ENCODE data around the gene SULF2. TPM values are rescaled to one million over a fixed set of nuclear protein-coding genes. Genes with fewer than 3 reads are reported as not detected.
"Not testable (repeated sequence)": the region's sequence is repeated elsewhere in the genome, so short reads cannot be mapped to it uniquely, and the experiment has no call there.

The SULF2 gene
- 1.7 TPM for polyA plus RNA-seq

DNA sequence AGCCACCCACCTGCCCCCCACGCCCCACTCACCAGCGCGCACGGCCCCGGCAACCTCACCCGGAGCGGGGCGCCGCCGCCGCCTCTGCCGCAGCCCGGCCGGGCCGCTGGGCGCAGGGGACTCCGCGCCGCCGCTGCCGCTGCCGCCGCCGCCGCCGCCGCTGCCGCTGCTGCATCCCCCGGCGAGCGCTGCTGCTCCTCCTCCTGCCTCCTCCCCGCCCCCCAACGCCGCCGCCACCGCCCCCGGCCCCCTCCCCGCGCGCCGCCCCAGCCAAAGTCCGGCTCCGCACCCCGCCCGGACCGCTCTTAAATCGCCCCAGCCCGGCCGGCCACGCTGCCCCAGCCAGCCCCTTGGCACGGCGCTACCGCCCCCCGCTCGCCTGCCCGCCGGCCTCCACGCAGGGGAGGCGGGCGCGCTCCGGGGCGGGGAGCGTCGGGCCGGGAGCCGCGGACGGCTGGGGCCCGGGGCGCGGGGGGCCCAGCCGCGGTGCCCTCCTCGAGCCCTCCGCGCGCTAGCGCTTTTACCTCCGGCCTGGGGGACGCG lies at the start of gene SULF2:
Gene SULF2 (minus strand): TSS at position 171 of the 543 bp plus-strand sequence. CDS start 28,118 bp downstream, outside the sequence.
- Mint-ChIP-seq H3K4me1 (peaks cover 4 to 25% (median 15%) of the 10 kb centered on the region in 3 donors), H3K9me3 (no peaks in the 10 kb centered on the region), H3K27ac (peak within 1 kb of the TSS in 1 of 3 donors; percentile 41), H3K36me3 (peaks cover 2% of the 10 kb centered on the region), H3K4me3 (peak within 1 kb of the TSS; percentile 82 to 96 (median 91)), H3K27me3 (peaks cover 32% of the 10 kb centered on the region)

DNA sequence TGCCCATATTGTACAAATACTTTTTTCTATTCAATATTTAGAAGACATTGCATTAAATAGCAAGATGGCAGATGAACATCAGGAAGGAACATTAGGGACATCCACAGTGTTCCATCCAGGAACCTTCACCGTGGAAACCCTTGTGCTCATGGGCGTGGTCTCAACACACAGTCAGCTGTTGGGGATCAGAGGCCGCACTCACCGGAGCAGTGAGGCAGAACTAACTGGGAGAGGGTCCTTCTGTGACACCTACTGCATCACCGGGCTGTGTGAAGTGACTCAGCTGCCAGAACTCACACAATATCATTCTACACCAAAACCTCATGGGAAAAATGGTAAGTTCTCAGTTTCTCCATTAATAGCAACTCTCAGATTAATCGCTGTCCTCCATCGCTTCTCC lies 46.4 kb upstream of the SULF2 start:
- not testable (repeated sequence) for H3K27ac Mint-ChIP-seq, H3K36me3 Mint-ChIP-seq, H3K27me3 Mint-ChIP-seq, H3K4me1 Mint-ChIP-seq, H3K9me3 Mint-ChIP-seq, H3K4me3 Mint-ChIP-seq

DNA sequence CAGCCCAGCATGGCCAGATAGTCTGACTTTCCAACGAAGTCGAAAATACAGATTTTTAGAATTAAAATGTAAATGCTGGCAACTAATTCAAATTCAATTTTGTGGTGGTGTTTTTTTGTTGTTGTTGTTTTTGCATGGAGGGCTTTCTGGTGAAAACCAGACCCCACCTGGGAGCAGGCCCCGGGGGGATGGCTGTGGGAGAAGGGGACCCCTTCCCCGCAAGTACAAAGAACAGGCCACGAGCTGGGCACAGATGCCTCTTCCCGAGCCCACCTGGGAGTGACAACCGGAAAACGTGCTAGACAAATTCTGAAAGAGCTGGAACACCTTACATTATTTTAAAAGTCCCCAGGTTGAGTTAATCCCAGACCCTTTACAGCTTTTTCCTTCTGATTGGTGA lies 41.4 kb upstream of the SULF2 start:
- not testable (repeated sequence) for H3K36me3 Mint-ChIP-seq, H3K9me3 Mint-ChIP-seq, H3K27ac Mint-ChIP-seq, H3K4me3 Mint-ChIP-seq
- Mint-ChIP-seq H3K4me1 (peaks cover 0 to 10% (median 8%) of the 10 kb centered on the region in 3 donors), H3K27me3 (peaks cover 10% of the 10 kb centered on the region)

DNA sequence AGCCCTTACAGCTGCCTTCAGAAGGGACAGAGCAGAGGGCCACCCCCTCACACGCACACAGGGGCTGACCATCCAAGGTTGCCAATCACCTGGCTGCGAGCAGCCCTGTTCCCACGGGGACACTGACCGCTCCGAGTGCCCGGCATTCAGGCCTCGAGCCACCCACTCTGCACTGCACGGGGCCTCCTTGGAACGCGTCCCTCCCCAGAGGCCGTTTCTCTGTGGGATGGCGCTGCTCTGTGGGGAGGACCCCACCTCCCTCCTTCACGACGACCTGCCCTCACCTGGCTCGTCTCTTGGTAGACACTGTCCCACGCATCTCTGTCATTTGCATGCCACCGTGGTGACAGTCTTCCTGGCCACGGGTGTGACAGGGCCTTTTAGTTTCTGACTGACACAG lies 40.7 kb upstream of the SULF2 start:
- peak overlapping the region in 1 of 3 donors; percentile 86 for H3K27ac Mint-ChIP-seq
- H3K4me1 Mint-ChIP-seq: peaks cover 0 to 10% (median 8%) of the 10 kb centered on the region in 3 donors
- not testable (repeated sequence) for H3K4me3 Mint-ChIP-seq, H3K9me3 Mint-ChIP-seq, H3K36me3 Mint-ChIP-seq
- H3K27me3 Mint-ChIP-seq: peaks cover 13% of the 10 kb centered on the region

DNA sequence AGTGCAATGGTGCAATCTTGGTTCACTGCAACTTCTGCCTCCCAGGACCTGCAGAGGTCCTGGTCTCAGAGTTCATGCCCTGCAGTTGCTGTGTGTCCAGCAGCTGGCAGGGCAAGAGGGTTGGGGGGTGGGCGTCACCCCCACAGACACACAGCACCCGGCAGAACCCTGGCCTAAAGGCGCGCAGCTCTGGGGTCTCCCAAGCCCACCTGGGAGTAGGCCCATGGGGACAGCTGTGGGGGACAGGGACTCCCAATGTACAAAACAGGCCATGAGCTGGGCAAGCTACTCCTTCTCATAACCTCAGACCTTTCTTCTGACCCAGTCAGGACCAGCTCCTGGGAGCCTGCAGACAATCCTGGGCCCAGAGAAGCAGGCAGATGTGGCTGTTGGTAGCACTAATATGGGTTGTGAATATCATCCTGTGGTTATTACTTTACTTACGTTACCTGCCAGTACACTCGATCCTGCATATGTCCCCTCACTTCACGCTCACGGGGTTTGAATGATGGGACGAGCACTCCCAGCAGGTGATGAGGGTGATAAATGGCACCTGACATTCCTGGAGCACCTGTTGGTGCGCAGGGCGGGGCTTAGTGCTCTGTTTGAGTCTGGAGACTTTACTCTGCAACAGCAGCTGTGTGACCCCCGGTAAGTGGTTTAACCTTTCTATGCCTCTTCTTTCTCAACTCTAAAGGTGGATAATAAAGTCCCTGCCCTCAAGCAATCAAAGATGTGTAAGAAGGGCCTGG lies 39.9 kb upstream of the SULF2 start:
- Mint-ChIP-seq H3K4me1 (peaks cover 5 to 10% (median 8%) of the 10 kb centered on the region in 3 donors), H3K4me3 (no peak overlapping the region), H3K9me3 (no peaks in the 10 kb centered on the region), H3K27me3 (peaks cover 18% of the 10 kb centered on the region), H3K27ac (peak overlapping the region in 1 of 3 donors; percentile 86), H3K36me3 (no peaks in the 10 kb centered on the region)

DNA sequence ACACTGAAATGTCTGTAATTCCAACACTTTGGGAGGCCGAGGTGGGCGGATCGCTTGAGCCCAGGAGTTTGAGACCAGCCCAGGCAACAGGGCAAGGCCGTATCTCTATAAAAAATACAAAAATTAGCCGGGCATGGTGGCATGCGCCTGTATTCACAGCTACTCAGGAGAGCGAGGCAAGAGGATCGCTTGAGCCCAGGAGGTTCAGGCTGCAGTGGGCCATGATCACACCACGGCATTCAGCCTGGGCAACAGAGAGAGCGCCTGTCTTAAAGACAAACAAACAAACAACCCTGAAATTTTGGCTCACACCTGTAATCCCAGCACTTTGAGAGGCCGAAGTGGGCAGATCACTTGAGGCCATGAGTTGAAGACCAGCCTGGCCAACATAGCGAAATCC lies 38.7 kb upstream of the SULF2 start:
- not testable (repeated sequence) for H3K9me3 Mint-ChIP-seq, H3K27ac Mint-ChIP-seq, H3K36me3 Mint-ChIP-seq, H3K4me3 Mint-ChIP-seq
- Mint-ChIP-seq H3K27me3 (peaks cover 19% of the 10 kb centered on the region), H3K4me1 (peaks cover 5 to 10% (median 8%) of the 10 kb centered on the region in 3 donors)

DNA sequence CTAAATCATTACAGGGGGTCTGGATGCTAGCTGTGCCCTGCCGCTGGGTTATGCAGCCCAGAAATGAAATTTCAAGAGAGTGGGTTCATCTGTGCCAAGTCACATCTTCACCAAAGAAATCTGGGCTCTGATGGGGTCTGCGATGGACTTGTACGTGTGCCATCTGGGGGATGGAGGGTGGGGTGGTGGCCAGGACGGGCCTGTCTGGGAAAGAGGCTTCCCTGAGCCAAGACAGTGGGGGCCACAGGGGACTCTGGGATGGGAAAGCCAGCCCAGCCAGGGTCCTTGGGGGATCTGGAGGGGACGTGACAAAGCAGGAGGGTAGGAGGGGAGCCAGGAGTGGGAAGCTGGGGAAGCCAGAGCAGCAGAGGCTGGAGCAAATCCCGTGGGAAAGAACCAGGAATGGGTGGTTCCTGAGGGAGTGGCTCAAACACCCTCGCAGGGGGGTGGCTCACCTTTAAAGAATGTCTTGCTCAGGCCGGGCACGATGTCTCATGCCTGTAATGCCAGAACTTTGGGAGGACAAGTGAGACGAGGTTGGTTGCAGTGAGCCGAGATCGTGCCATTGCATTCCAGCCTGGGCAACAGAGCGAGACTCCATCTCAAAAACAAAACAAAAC lies 36.3 kb upstream of the SULF2 start:
- no peaks in the 10 kb centered on the region for H3K9me3 Mint-ChIP-seq
- no peaks in the 10 kb centered on the region for H3K36me3 Mint-ChIP-seq
- peaks cover 24% of the 10 kb centered on the region for H3K27me3 Mint-ChIP-seq
- no peak overlapping the region for H3K4me3 Mint-ChIP-seq
- H3K27ac Mint-ChIP-seq: no peak overlapping the region
- H3K4me1 Mint-ChIP-seq: peaks cover 5 to 12% (median 8%) of the 10 kb centered on the region in 3 donors

DNA sequence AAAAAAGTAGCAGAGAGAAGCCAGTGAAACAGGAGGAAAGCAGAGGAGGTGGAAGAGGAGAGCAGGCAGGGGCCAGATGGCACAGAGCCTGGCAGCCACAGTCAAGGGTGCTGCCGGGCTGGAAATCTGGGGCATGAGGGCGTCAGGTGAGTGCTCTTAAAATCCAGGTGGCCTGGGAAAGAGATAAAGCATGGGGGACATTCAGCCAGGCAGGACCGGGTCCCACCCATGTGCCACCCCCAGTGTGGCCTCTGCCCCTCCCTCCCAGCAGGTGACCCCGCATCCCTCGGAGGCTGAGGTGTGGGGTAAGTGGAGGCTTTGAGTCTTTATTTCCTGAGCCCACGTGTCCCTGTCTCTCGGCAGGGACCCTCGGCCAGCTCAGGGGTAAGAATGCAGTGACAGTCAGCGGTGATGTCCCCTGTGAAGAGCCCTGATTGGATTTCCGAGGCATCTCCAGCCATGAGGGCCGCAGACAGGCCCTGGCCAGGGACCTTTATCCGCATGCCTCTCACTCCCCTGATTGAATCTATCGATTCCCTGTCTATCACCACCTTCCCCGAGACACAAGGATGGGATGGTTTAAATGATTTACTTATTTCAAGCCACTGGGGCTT lies 33.8 kb upstream of the SULF2 start:
- Mint-ChIP-seq H3K4me1 (peaks cover 5 to 11% (median 8%) of the 10 kb centered on the region in 3 donors), H3K27ac (no peak overlapping the region), H3K27me3 (peaks cover 23% of the 10 kb centered on the region)

DNA sequence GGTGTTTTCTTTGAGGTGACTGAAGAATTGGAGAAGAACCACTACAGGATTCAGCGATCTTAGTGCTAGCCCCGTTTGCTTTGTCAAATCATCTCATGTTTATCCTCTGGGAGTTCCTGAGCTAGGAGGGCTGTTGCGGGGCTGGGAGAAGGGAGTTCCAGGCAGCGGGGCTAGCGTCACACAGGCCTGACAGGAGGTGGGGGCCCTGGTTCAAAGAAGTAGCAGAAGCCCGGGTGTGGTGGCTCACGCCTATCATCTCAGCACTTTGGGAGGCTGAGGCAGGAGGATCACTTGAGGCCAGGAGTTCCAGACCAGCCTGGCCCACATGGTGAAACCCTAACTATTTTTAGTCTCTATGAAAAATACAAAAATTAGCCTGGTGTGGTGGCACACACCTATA lies 33.2 kb upstream of the SULF2 start:
- Mint-ChIP-seq H3K27ac (no peak overlapping the region), H3K4me1 (peaks cover 5 to 11% (median 9%) of the 10 kb centered on the region in 3 donors), H3K9me3 (no peaks in the 10 kb centered on the region), H3K36me3 (peaks cover 3% of the 10 kb centered on the region), H3K27me3 (peaks cover 22% of the 10 kb centered on the region), H3K4me3 (no peak overlapping the region)

More for the DNA sequence above, 33.8 kb upstream of the SULF2 start:
- Mint-ChIP-seq H3K36me3 (peaks cover 1% of the 10 kb centered on the region), H3K9me3 (no peaks in the 10 kb centered on the region), H3K4me3 (no peak overlapping the region)

DNA sequence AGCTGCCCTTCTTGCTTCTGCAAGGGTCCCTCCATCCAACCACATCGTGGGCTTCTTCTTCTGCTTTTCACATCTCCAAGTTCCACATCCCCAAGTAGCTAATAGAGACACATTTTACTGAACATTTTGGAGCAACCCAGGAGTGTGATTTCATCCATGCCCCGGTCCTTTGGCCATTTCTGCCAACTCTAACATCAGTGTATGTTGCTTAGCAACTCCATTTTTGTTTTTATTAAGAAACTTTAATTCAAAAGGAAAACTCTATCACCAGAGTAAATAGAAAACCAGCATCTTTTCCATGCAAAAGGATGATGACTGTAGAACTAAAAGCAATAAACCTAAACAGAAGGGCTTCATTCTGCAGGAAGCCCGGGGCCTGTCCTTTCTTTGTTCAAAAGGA lies 32.7 kb upstream of the SULF2 start:
- peaks cover 20% of the 10 kb centered on the region for H3K27me3 Mint-ChIP-seq

DNA sequence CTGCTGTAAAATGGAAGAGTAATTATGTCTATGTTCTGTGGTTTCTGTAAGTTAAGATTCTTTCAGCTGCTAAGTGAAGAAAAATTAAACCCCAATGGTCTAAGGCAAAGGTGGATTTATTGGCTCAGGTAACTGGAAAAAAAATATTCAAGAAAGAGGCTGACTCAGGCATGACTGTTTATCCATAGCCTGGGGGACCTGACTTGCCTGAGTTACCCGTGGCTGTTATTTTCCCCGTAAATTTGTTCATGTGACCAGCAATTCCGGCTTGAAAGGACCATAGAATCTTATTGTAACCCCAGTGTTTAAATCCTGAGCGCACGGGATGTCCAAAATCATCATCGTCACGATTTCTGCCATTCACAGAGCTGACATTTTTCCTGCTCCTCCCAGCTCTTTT lies 32.3 kb upstream of the SULF2 start:
- H3K9me3 Mint-ChIP-seq: no peaks in the 10 kb centered on the region
- peaks cover 5 to 11% (median 6%) of the 10 kb centered on the region in 3 donors for H3K4me1 Mint-ChIP-seq
- H3K4me3 Mint-ChIP-seq: no peak overlapping the region
- H3K27ac Mint-ChIP-seq: no peak overlapping the region
- peaks cover 3% of the 10 kb centered on the region for H3K36me3 Mint-ChIP-seq
- H3K27me3 Mint-ChIP-seq: peaks cover 20% of the 10 kb centered on the region

More for the DNA sequence above, 32.7 kb upstream of the SULF2 start:
- H3K27ac Mint-ChIP-seq: no peak overlapping the region
- peaks cover 5 to 11% (median 9%) of the 10 kb centered on the region in 3 donors for H3K4me1 Mint-ChIP-seq
- peaks cover 3% of the 10 kb centered on the region for H3K36me3 Mint-ChIP-seq
- H3K9me3 Mint-ChIP-seq: no peaks in the 10 kb centered on the region
- H3K4me3 Mint-ChIP-seq: no peak overlapping the region

DNA sequence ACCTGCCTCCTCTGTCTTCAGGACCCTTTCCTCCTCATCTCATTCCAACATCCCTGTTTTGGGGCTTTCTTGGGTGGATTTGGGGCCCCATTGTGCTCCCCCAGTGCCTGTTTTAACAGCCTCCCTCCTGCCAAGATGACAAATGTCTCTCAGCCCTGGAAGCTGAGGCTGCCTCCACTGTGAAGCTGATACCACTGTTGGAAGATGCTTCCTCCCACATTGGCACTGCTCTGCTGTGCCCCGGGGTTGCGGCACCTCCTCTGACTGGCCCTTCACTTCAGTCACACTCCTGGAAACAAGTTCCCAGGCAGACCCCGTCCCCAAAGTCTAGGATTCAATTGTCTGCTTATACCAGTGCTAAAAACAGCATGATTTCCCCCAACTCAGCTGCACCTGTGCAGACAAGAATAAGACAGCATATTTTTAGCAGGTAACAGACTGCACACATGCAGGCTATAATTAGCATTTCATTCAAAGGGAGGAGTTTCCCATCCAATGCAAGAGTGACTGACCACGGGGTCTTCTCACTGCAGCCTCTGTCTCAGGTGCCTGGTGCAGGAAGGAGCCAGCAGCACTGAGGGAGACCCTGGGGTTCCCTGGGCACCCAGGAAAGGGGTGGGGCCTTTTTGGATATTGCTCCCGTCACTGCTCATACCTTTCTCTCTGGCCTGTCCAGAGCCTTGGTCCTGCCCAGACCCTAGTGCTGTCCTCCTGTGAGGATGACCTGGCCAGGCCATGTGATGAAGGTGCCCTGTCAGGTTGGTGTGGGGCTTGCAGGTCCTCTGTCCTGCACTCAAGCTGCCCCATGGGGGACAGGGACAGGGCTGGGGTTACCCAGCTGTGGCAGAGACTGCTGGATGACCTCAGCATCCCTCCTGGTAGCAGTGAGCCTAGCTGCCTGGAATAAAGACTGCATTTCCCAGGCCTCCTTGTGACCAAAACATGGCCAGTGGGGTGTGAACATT lies 31.5 kb upstream of the SULF2 start:
- Mint-ChIP-seq H3K4me3 (no peak overlapping the region), H3K27ac (no peak overlapping the region), H3K9me3 (no peaks in the 10 kb centered on the region), H3K36me3 (peaks cover 4% of the 10 kb centered on the region), H3K4me1 (peaks cover 2 to 5% (median 5%) of the 10 kb centered on the region in 3 donors), H3K27me3 (peaks cover 24% of the 10 kb centered on the region)

DNA sequence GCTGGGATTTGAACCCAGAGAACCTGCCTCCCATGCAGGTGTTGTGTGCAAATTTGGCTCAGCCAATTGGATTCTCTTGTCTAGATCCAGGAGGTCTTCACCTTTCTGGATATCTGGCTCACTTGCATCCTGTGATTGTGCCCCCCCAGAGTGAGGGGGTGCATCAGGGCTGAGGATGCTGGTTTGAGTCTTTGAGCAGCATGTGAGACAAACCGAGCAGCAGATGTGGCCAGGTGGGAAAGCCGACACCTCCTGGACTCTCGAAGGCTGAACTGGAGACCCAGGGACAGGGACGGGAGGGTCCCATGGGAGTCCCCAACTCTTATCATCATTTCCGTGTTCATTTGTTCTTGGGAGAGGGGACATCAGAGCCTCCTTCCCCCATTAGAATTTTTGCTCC lies 30.6 kb upstream of the SULF2 start:
- Mint-ChIP-seq H3K9me3 (no peaks in the 10 kb centered on the region), H3K4me3 (no peak overlapping the region), H3K36me3 (peaks cover 4% of the 10 kb centered on the region), H3K4me1 (peaks cover 2 to 5% (median 5%) of the 10 kb centered on the region in 3 donors), H3K27ac (no peak overlapping the region), H3K27me3 (peaks cover 21% of the 10 kb centered on the region)

DNA sequence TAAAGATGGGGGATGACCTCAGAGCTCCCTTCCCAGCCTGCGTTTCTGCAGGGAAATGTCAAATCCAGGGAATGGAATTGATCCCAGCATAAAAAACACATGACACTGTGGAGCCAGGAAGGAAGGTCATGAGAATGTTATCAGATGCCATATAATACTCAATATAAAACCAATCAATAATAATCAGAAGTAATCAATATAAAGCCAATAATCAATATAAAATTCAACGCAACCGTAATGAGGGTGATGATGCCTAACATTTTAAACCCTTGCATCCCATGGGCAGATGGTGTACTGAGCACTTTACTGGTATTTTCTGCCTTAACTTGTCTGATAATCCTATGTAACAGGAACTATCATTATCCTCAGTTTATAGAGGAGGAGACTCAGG lies 30.1 kb upstream of the SULF2 start:
- Mint-ChIP-seq H3K27ac (no peak overlapping the region), H3K4me3 (no peak overlapping the region), H3K27me3 (peaks cover 18% of the 10 kb centered on the region), H3K9me3 (no peaks in the 10 kb centered on the region), H3K36me3 (peaks cover 4% of the 10 kb centered on the region), H3K4me1 (peaks cover under 1 to 5% (median 2%) of the 10 kb centered on the region in 3 donors)
